NCI-H1436 treated with DMSO at 0.1 percent for 48 hours (cell line): ENCODE data around the gene PKMYT1.
"Not testable (repeated sequence)": the region's sequence is repeated elsewhere in the genome, so short reads cannot be mapped to it uniquely, and the experiment has no call there.

Source experiments
- DNase-seq: peaks from one replicate; lab custom pipeline; 2025; lab: John Stamatoyannopoulos, UW

The PKMYT1 gene

DNA sequence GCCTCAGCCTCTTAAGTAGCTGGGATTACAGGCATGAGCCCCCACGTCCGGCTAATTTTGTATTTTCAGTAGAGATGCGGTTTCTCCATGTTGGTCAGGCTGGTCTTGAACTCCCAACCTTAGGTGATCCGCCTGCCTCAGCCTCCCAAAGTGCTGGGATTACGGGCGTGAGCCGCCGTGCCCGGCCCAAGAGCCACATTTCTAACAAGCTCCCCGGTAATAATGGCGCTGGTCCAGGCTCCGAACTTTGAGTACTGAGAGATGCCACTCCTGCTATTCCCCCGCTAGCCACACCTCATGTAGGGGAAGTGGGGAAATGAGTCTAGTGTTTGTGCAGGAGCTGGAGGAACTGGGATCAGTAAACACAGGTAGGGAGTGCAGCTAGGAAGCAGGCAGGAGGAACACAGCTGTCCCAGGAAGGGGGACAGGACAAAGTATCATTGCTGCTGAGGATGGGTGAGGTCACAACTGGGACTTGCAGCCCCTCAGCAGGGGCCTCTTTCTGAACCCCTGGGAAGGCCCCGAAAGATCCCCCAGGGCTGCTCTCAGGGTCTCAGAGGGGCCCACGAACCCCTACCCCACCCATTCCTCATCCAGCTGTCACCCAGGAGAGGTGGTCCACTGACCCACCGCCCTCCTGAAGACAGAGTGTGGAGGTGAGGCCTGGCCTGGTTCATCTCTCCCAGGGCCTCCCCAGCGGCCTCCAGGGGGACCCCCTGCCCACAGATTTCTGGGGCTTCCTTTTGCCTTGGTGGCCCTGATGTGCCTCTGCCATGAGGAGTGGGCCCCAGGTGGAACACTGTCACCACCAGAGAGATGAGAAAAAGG lies 19.8 kb downstream of the PKMYT1 start:
- no peak for DNase-seq

GRCh38 chr16:2959206-2959605 lies 21.0 kb downstream of the PKMYT1 start:
- DNase-seq = no peak

DNA sequence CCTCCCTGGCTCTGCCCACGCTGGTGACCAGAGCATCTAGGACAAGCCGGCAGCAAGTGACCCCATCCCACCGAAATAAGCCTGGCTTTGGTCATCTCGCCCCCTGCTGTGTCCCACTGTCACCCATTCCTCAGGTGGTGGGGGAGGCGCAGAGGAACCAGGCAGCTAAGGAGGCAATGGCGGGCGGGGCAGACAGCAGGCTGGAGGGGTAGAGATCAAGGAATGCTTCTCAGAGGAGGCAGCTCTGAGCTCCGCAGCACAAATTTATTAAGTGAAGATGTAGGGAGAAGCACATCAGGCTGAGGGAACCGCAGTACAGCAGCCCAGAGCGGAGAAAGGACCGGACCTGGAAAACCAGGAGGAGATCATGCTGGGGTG lies 23.7 kb downstream of the PKMYT1 start:
- DNase-seq = no peak

GRCh38 chr16:2955779-2956578 lies 24.3 kb downstream of the PKMYT1 start:
- DNase-seq = no peak

- DNase-seq = no peak
These were observed 24.8 kb downstream of the PKMYT1 start for GRCh38 chr16:2955438-2955778.

GRCh38 chr16:2954656-2955381 lies 25.4 kb downstream of the PKMYT1 start:
- DNase-seq = no peak

GRCh38 chr16:2953706-2954627 lies 26.3 kb downstream of the PKMYT1 start:
- DNase-seq = no peak

DNA sequence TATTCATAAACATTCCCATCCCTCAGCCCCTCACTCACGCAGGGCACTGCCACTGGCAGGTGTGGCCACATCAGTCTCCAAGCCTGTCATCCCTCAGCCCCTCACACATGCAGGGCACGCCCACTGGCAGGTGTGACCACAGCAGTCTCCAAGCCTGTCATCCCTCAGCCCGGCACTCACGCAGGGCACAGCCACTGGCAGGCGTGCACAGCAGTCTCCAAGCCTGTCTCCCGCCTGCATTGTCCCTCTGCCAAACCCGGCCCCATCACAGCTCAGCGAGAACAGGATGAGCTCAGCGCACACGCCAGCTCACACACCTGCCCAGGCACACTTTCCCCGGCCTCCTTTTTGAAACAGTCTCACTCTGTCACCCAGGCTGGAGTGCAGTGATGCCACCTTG lies 27.6 kb downstream of the PKMYT1 start:
- DNase-seq = no peak

DNA sequence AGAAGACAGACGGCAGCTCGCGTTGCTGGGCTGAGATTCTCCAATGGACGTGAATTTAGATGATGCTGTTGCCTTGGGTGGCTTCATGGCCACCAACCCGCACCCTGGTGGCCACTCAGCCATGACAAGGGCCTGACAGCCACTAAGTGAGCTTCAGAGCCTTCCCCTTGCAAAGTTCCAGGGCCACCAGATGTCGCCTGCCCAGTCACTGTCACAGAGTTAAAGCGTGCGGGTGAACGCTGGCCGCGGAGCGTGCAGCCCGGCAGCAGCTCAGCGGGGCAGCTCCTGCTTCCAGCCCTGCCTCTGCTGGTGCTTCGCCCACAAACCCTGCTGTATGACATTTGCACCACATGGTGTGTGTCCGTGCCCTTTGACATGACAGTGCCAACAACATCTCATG lies 29.5 kb downstream of the PKMYT1 start:
- DNase-seq = no peak

GRCh38 chr16:2950353-2950724 lies 29.9 kb downstream of the PKMYT1 start:
- DNase-seq = no peak

DNA sequence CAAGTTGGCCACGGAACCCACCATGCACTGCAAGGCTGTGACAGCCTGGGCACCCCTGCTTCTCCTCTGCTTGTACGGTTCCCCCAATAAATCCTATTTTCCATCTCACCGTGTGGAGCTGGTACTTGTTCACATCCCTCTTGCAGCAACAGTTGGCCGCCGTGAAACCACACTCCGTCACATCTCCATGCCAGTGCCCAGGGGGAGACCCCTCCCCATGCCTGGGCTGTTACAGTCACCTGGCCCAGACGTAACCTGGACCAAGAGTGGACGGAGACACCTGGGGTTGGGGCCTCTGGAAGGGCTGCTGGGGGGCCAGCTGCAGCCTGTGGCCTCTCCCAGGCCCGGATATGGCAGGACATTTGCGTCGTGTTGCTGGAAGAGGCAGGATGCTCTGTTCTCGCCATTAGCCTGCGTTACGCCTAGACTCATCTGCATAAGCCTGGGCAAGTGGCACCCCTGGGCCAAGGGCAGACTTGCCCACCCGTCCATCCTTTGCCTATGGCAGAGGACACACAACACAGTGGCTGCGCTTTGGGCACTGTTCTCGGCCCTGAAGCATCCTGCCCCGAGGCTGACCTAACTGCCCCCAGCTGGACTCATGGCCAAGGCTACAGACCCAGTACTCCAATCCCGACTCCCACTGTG lies 30.4 kb downstream of the PKMYT1 start:
- no peak for DNase-seq

DNA sequence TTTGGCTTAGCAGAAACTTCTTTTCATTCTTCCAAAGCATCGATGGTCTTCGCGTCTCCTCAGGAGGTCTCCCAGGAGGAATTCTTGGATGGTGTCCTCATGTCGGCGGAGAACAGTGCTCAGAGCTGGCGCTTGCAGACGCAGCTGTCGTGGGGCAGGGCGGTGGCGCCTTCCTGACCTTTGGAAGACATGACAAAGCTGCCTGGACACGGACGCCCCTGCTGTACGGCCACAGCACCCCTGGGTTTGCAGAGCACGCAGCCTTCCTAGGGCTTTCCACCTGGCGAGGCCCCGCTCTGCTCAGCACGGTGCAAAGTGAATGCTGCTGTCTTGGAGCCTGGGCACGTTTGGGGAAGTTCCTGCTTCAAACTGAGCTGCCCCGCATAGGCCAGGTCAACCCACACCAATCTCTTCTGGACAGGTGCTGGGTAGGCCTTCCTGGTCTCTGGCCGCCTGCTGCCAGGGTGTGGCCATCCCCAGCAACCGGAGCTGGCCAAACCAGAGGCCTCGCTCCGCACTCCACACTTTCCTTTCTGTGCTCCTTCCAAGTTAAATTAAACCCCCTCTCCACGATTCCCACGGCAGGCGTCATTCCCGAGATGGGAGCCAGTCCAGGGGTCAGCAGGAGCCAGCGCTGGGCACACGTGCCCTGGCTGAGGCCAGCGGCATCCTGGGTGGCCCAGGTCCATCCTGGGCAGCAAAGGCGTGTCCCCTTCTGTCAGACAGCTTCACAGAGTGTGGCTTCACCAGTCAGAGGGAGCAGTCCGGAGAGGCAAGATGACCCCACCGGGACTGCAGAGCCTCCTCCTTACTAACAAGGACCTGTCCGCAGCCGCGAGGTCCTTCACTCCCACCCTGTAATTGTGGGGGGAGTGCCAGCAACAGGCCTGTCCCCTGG lies 31.2 kb downstream of the PKMYT1 start:
- DNase-seq = no peak

GRCh38 chr16:2946649-2947048 lies 33.6 kb downstream of the PKMYT1 start:
- DNase-seq = no peak

GRCh38 chr16:2943716-2944115 lies 36.5 kb downstream of the PKMYT1 start:
- DNase-seq = not testable (repeated sequence)

- no peak for DNase-seq
These were observed 38.2 kb downstream of the PKMYT1 start for GRCh38 chr16:2942045-2942444.

- DNase-seq = no peak
These were observed 40.3 kb downstream of the PKMYT1 start for GRCh38 chr16:2939968-2940367.

- no peak for DNase-seq
These were observed 42.0 kb downstream of the PKMYT1 start for GRCh38 chr16:2938206-2938605.

DNA sequence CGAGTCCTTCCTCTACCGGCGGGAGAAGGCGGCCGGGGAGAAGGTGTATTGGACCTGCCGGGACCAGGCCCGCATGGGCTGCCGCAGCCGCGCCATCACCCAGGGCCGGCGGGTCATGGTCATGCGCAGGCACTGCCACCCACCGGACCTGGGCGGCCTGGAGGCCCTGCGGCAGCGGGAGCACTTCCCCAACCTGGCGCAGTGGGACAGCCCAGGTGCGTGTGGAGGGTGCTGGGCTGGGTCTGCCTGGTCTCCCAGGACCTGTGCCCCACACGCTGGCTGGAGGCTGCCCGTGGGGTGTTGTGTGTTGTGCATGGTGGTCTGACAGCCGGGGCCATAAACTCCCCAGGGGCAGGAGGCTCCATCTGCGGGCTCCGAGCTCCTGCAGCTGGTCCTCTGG lies 43.1 kb downstream of the PKMYT1 start:
- DNase-seq = no peak

DNA sequence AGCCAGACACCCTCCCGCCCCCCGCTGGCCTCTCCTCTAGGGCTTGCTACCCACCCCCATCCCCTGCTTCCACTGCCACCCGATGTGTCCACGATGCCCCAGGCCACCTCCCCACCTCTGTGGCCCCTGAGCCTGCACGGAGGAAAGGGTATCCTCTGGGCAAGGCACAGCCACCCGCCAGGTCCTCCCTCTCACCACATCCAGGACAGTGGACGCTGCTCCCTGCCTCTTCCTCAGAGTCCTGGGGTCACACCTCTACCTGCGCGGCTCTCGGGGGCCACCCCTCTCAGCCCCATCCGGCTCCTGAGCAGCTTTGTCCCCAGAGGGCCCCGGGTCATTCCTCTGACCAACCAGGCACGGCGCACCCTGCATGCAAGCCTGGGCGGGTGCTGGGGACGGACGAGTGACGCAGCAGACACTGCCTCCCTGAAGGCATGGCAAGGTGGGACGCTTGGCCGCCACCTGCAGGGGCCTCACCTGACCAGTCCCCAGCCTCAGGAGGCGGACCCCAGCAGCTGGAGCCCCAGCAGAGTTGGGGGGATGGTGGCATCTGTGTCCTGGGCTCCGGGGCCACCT lies 43.7 kb downstream of the PKMYT1 start:
- DNase-seq = no peak

DNA sequence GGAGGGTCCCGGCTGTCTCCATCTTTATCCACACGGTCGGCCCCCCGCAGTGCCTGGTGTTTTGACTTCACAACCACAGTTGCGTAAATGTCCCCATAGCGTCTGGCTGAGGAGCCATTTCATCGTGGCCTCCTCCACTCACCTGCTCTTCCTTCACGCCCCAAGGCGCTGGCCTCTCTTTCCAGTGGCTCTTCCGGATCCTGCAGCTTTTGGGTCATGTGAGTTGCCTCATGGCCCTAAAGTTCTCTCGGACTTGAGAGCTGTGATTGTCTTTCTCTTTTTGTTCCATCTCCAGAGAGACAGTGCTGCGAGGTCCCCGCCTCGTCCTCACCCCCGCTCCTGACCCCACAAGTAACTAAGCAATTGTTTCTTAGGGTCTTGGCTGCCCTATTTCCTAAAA lies 45.8 kb downstream of the PKMYT1 start:
- DNase-seq = no peak
